ENCODE measurements around the gene PGM1.

Gene PGM1

DNA sequence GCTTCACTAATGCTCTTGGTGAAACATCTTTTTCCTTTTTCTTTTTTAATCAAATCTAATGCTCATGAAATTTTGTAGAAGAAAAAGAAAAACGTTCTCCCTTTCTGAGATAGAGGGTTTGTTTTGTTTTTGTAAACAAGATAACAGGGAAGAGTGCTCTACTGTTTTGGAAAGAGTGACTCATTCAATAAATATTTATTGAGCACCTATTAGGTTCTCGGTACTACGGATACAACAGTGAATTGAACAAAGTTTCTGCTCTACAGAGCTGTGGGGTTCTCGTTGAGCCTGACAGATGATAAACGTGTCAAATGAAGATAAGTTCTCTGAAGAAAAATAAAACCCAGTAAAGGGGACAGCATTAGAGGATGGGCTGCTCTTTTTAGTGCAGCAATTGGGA lies 7.0 kb downstream of the PGM1 start:
- no peak for DNase-seq

DNA sequence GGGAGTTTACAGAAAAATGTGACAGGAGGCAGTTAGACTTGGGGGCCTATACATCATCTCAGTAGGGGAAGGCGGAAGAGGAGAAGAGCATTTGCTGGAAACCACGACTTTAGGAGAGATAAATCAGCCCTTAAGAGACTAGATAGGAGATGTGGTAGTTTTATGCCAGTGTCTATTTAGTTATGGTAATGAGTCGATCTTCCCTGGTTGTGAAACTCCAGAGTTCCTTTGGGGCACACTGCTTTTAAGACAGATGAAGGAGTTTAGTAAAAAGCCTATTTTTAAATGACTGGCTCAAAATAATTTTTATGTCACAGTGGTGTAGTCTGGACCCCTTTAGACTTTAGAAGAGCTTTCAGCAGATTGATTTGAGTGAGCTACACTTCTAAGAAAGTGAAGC lies 7.8 kb downstream of the PGM1 start:
- DNase-seq: no peak

DNA sequence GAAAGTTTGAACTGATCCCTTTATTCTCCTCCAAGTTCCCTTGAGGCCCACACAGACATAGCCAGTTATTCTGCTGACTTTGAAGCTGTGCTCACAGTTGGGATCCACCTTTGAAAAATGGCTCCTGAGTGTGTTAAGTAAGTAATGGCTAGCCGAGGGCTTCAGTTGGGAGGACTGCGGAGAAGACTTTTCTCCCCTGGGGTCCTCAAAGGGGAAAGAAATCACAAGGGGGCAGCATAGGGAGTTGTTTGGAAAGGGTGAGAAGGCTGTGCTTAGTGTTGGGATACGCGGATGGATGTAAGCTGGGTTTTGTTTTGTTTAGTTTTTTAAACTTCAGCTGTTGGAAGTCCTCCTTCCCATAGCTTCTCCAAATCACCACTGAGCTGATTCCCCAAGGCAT lies 8.3 kb downstream of the PGM1 start:
- DNase-seq: no peak

DNA sequence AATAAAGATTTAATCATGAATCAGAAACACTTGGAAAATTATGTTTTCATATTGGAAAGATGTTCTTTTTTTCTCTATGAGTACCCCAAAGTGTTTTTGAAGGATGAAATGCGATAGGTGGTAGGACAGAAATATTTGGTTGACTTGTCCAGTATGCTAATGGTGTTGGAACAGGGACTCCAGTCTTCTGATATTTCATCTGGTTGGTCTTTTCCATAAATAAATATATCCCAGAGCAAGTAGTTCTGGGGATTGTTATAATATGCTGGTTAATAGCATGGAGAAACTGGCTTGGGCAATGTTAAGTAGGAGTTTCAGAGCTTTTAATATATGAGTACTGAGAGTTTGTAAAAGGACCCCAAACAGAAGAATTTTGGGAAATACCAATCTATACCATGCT lies 8.7 kb downstream of the PGM1 start:
- DNase-seq: no peak

DNA sequence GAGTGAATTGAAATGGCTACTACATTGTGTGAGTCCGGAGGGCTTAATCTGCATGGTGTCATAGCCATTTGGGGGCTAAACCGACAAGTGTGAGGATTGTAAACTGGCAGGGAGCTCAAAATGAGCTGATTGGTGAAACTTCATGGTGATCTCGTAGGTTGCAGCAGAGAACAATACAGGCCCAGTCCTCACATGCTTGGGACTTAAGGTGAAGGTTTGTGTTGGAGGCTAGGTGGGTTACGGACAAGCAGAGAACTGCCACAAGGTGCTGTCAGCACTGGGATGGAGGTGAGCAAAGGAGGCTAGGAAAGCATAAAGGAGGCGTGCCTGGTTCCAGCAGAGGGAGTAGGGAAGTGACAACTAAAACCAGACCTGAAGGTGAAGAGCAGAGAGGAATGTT lies 9.4 kb downstream of the PGM1 start:
- no peak for DNase-seq

DNA sequence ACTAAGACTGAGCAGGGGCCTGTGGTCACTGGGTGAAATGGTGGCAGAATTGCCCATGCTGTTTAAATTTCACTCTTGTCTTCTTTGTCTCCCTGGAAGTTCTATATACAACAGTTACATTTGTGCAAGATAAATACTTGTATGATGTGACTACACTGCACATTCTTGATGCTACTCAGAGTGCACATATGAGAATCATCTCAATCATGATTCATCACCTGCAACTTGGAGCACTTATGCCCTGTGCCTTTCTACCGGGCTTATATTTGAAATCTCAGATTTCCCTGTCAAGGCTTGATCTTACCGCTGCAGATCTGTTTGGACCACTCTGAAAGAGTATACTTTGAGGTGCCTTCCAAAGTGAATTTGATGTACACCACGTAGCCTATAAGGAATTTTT lies 10.6 kb downstream of the PGM1 start:
- no peak for DNase-seq

DNA sequence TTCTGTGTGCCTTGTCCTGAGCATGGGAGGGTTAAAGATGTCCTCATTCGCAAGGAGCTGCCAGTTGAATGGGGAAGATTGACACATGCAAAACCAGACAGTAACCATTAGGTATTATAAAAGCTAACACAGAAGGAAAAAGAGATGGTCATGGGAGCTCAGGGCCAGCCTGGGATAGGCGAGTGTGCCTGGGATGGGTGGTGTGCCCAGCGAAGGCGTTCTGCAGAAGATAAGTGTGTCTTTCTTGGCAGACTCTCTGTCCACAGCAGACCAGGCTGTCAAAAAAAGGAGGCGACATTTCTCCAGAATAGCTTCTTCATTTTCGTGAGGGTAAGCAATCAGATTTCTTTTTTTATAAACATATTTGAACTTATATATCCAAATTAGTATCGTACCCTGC lies 14.1 kb downstream of the PGM1 start:
- DNase-seq: no peak

DNA sequence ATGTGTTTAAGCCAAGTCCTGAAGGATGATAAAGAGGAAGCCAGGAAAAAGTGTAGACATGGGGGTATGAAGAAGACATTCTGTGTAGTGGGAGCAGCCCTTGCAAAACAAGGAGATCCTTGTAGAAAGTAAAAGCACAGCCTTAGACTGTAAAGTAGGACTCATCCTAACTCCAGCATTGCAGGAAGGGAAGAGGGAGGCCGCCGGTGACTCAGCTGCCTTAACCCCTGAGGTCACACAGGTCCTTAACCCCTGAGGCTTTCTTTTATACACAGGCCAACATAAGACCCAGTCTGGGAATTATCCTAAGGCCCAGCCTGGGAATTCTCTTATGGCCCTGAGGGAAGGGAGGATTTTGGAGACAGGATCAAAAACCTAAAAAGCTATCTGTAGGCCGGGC lies 18.0 kb downstream of the PGM1 start:
- no peak for DNase-seq

DNA sequence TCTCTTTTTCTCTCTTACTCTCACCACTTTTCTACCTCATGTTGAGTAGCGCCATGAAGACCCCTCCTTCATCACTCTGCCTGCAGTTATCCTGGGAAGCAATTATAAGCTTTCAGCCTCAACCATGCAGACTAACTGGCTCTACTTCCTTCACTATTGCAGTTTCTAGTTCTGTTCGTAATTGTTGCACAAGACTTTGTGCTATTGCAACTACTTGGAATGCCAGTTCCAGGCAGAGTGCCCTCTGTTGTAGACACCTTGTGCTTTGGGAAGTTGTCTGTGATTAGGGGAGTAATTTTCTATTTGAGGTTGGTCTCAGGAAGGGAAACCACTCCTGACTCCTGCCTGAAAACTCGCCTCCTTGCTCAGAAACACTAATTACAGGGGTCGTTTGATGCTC lies 19.4 kb downstream of the PGM1 start:
- DNase-seq: no peak

DNA sequence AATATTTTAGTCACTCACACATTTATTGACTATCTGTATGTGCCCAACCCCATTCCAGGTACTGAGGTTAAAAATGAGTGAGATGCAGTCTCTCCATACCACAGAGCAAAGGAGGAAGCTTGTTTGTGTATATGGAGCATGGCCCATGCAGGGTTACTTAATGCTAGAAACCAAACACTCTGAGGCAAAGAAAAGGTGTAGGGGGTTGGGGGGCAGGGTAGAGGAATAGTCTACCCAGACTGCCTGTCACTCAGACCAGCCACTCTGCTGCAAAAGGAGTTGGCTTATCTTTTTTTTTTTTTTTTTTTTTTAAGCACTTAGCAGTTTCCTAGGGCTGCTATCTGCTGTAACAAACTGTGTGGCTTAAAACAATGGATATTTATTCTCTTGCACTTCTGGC lies 19.8 kb downstream of the PGM1 start:
- DNase-seq: no peak

DNA sequence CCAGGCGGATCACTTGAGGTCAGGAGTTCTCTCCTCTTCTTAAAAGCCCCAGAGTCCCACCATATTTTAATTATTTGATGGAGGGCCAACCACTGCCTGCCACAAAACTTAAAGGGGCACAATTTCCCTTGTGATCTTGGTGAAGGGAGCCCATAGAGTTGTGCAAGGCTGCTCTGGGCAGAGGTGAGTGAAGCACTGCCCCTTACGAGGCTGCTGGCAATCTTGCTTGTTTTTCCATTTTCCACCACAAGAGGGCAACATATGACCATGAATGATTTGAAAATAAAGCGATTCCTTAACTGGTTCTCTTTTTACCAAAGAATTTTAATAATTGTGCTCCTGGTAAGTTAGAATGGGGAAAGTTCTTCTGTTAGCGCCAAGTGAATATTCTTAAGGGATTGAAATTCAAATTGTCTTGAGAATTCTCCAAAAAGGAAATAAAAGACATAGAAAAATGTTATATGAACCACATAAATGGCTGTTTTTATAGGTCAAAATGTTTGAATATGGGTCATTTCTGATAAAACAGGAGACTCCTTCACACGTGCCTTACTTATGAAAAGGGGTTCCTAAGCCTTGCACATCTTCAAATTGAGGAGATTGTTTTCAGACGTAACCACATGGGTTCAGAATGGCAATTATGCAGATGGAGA lies 22.7 kb downstream of the PGM1 start:
- DNase-seq: peak in 36 of 58 donors; percentile 4 to 69 (median 20)

DNA sequence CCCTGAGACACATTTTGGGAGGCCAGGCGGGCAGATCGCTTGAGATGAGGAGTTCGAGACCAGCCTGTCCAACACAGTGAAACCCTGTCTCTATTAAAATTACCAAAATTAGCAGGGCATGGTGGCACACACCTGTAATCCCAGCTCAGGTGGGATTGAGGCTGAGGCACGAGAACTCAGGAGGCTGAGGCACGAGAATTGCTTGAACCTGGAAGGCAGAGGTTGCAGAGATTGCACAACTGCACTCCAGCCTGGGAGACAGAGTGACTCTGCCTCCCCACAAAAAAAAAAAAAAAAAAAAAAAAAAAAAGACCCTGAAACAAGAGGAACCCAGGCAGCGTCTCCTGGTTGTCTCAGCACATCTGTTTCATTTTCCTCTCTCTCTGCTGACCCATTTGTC lies 24.2 kb downstream of the PGM1 start:
- DNase-seq: no peak

DNA sequence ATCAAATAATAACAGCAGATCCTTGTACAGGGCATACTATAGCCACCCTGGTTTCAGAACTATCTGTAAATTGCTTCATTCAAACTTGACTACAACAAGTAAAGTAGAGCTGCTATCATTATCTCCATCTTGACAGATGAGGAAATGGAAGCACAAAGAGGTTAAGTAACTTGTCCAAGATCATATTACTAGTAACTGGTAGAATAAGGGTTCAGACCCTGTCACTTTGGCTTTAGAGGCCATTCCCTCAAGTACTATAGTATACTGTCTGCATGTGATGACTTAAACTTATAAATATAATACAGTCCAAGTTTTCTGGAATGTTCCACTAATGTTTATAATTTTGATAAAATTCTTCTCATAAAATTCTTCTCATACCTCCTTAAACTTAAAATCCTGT lies 24.8 kb downstream of the PGM1 start:
- no peak for DNase-seq

DNA sequence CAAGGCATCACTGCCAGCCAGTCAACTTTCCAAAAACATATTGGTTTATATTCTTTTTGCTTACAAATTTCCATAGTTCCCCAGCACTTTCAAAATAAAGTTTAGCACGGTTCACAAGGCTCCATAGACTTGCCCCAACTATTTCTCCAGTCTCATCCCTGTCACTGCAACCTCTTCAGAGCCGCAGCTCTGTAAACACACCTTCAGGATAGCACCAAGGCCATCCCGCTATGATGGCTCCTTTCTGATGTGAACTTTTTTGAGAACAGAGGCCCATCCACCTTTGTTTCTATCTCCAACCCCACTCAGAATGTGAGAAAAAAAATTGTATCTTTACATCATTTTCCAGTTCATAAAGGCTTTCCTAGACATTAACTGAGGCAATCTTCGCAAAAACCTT lies 26.3 kb downstream of the PGM1 start:
- DNase-seq: no peak

DNA sequence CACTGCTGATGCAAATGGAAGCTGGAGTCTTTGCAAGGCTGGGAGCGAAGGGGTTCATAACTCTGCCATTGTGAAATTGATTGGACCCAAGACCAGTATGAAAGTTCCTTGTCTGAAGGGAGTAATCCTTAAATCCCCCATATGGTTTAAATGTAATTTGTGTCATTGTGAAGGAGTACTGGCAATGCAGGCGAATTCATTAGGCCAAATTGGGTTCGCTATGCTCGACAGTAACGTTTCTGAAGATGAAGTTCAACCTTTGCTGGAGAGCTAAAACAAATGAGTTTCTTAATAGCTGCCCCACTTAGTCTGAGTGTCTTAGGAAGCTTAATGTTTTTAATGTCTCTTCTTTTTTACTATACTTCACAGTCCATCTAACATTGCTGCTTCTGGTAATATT lies 27.5 kb downstream of the PGM1 start:
- no peak for DNase-seq

DNA sequence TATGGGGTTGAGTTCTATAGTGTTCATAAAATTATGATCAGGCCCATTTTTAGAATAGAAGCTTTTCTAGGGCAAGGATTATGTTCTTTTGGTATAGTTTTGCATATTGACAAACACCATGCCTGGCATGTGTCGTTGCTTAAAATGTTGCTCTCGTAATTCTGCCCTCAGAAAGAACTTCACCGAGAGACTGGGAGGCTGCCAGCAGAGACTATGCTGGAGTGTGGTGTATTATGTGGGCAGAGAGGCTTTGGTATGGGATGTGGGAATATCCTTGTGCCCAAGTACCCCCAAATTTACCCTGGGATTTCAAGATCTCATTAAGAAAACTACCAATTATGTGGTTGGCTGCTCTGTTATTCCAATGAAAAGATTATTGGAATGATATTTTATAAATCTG lies 27.9 kb downstream of the PGM1 start:
- DNase-seq: peak in 7 of 58 donors; percentile 2 to 25 (median 8)

DNA sequence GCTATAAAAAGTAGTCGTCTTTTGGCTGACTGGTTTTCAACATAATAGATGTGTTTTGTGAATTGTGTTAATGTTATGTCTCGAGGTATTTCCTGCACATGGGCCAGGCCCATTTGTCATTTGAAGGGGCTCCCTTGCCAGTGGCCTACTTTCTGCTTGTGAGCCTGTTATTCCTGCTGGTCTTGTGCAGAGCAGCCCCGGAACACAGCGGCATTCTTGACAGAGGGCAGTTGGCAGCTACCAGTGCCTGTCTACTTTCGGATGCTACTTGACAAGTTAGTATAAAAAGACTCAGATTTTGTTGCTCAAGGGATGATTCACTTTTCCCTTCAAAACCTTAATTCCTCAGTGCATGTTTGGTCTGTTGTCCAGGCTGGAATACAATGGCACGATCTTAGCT lies 28.5 kb downstream of the PGM1 start:
- DNase-seq: peak in 40 of 58 donors; percentile 4 to 79 (median 36)

DNA sequence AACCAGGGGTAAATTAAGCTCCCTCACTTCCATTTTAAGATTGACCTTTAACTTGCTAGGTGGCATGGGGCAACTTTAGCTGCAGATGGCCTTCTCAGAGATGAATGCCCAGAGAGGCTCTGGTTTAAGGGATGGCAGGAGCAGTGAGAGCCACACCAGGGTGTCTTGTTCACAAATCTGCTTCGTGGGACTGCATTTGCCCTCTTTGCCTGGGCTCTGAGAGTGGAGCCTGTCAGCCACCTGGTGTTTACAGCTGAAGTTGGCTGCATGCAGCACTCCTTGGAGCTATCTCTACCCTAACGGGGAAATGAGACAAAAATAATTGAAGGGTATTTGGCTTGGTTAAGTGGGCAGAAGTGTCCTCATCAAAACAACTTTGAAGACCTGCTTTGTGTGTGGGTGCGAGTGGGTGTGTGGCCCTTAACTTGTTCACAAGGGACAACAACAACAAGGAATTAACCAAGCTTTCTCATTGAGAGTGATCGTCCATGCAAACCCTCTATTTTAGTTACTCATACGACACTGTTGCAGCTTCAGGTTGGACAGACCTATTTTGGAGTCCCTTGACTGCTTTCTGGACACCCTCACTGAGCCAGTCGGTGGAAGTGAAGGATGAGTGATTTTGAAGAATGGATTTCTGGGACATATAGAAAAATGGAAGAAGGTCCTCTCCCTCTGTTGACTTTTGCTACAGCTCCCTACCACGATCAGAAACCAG lies 29.8 kb downstream of the PGM1 start:
- DNase-seq: no peak

DNA sequence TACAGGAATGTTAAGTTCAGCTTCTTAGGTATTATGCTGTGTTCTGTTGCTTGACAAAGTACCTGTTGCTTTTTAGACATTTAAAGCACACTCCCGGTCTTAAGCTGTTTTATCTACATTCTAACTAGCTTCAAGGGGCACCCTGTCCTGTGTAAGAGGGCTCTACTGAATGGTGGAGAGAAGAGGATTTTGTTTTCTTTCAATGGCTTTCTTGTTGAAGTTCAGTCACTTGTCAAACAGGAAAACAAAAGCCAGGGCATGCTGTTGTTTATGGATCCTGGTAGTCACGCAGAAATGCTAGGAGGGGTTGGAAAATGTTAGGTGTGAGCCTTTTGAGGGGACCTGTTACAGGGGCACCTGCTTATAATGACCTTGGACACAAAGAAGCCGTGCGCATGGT lies 30.7 kb downstream of the PGM1 start:
- DNase-seq: no peak

DNA sequence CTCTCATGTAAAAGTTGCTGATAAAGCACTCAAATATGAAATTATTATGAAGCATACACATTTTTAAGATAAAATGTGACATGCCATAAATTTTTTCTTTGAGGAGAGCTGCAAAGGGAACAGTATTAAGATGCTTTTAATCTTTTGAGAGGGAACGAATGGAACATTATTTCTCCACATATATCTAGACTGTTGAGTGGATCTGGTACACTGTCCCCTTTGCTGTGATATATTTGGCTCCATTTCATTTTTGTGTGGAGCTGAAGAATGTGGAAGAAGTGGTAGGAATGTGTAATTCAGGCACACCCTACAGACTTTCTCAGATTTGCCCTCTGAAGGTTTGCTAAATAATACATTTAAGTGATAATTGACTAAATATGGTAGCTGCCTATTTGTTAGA lies 31.7 kb downstream of the PGM1 start:
- no peak for DNase-seq

DNA sequence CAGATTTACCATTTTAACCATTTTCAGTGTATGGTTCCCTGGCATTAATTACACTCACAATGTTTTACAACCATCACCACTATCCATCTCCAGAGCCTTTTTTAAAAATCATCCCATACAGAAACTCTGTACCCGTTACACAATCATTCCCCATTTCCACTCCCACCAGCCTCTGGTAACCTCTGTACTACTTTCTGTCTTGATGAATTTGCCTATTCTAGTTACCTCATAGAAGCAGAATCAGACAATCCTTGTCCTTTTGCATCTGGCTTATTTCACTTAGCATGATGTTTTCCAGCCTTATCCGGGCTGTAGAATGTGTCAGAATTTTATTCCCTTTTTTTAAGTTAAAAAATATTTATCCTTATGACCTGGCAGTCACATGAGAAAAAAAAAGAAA lies 33.0 kb downstream of the PGM1 start:
- no peak for DNase-seq

DNA sequence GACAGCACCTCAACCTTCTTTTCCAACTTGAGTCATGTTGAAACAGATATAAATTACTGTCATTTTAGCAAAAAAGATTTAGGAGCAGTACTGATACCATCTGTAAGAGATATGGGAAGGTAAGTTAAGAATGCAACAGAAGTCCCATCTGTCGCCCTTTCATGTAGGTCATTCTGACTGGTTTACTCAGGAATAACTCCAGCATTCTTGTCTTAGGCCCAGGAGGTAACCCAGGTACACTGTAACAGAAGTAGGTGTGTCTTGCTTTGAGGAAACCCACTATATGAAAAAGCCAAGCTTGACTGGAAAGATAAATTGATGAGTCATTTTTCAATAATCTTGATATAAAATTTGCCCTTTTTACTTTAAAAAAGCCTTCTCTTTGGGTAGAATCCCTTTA lies 35.4 kb downstream of the PGM1 start:
- no peak for DNase-seq

DNA sequence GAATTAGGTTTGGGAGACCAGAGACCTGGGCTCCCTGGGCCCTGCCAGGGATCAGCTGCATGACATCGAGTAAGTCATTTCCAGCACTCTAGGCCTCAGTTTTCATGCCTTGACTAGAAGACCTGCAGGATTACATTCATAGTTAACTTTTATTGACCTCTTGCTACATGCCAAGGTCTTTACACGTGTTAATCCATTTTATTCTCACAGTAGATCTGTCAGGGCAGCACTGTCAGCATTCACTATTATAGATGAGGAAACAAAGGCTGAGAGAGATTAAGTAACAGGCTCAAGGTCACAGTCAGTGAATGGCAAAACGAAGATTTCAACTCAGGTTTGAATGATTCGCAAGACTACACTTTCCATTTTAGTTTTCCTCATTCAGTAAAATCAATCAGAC lies 37.0 kb downstream of the PGM1 start:
- no peak for DNase-seq

DNA sequence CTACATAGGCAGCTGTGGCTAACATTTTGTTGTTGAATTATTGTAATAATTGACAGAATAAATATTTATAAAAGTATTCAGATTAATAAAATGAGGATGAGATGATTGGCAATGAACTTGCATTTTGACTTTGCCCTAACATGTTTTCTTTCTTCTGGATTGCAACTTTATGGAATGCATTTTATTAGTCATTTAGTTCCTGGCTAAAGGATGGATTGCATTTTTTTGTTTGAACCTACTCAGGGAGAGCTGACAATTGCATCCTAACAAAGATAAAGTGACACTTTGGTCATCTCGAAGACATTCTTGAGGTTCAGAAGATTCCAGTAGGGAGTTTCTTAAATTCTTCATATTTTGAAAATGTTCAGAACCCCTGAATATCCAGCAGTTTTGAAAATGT lies 37.5 kb downstream of the PGM1 start:
- no peak for DNase-seq

Measured in anterior cingulate cortex (tissue), 58 donors.